Suprapubic skin (tissue), 4 donors: ENCODE measurements around the gene DSCAML1. TPM values are rescaled to one million over a fixed set of nuclear protein-coding genes. Genes with fewer than 3 reads are reported as not detected.

Experiments
- DNase-seq, 2 donors: peaks; one replicate each; pipeline ENCODE4 v3.0.0-alpha.2; 2019; ENCODE audit warnings: low spot score in 2 of 2
- H3K27ac ChIP-seq: fragments of 200-600 bp; sonication (generic); one replicate; pipeline ENCODE4 v1.5.1; 2019
- H3K27me3 ChIP-seq: fragments of 200-600 bp; sonication (generic); one replicate; pipeline ENCODE4 v1.5.1; 2019
- H3K36me3 ChIP-seq: fragments of 200-600 bp; sonication (generic); one replicate; pipeline ENCODE4 v1.5.1; 2019
- H3K4me1 ChIP-seq: fragments of 200-600 bp; sonication (generic); one replicate; pipeline ENCODE4 v1.5.1; 2019
- H3K4me3 ChIP-seq: fragments of 200-600 bp; sonication (generic); one replicate; pipeline ENCODE4 v1.5.1; 2019; ENCODE audit warnings: mild to moderate bottlenecking
- H3K9me3 ChIP-seq: fragments of 200-600 bp; sonication (generic); one replicate; pipeline ENCODE4 v1.5.1; 2019
- EP300 ChIP-seq: sonication (generic); formaldehyde crosslinking; IDR thresholded peaks from one replicate; pipeline ENCODE4 v1.6.1; 2017; ENCODE audit warnings: antibody characterized with exemption
- POLR2A ChIP-seq, 2 donors: fragments of 450-650 bp; IDR thresholded peaks; one replicate each; pipeline ENCODE4 v1.6.1; 2017; ENCODE audit warnings: antibody characterized with exemption in 2 of 2, mild to moderate bottlenecking in 2 of 2, moderate library complexity in 2 of 2
- POLR2AphosphoS5 ChIP-seq, 3 donors: sonication (generic); formaldehyde crosslinking; IDR thresholded peaks; one replicate each; pipeline ENCODE4 v1.6.1; 2017; ENCODE audit warnings: antibody characterized with exemption in 3 of 3
- WGBS: methylation state at CpG from one replicate; pipeline ENCODE4 v1.1.5; 2018; 5-methylcytosine and 5-hydroxymethylcytosine counted together
- total RNA-seq, 4 donors: library from RNA; depleted of rRNA; stranded (reverse); fragments of >200 nt; gene quantifications; one replicate each; pipeline ENCODE4 v1.1.0, GENCODE V29; 2016
- TF ChIP-seq, protein P1 (sequence below), 2 donors: fragments of 200-600 bp in 1 of 2; fragments of 450-650 bp in 1 of 2; sonication (generic) in 1 of 2; IDR thresholded peaks; one replicate each; pipeline ENCODE4 v1.5.1; 2016 to 2019; ENCODE audit warnings: antibody characterized with exemption in 2 of 2, mild to moderate bottlenecking in 1 of 2, moderate library complexity in 1 of 2

DSCAML1 gene
- total RNA-seq, 4 donors from 2014 or later, result 0.11 to 0.24 (median 0.21) TPM; not detected in 1

DNA sequence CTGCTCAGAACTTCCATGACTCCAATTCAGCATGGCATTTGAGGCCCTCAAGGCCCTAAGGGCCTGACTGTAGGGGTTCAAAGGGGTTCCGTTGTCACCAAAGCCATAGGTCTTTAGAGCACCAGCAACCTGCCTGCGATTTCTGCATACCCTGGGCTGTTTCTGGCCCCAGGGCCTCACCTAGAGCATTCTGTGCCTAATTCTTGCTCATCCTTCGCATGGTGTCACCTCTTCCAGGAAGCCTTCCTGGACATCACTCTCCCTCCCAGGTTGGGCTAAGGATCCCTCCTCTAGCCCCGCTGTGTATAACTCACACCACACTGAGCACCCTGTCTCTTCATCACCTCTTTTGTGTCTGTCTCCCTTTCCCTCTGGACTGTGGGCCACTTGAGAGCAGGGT lies 275.0 kb downstream of the DSCAML1 start:
- H3K9me3 ChIP-seq, result no peaks in the 10 kb centered on the region
- WGBS, result 88% methylated on average over 4 of the region's 4 CpGs
- H3K4me3 ChIP-seq, result no peak overlapping the region
- no peak overlapping the region for H3K27ac ChIP-seq
- H3K4me1 ChIP-seq, result no peaks in the 10 kb centered on the region
- DNase-seq, result no peak
- TF ChIP-seq, protein P1, sequence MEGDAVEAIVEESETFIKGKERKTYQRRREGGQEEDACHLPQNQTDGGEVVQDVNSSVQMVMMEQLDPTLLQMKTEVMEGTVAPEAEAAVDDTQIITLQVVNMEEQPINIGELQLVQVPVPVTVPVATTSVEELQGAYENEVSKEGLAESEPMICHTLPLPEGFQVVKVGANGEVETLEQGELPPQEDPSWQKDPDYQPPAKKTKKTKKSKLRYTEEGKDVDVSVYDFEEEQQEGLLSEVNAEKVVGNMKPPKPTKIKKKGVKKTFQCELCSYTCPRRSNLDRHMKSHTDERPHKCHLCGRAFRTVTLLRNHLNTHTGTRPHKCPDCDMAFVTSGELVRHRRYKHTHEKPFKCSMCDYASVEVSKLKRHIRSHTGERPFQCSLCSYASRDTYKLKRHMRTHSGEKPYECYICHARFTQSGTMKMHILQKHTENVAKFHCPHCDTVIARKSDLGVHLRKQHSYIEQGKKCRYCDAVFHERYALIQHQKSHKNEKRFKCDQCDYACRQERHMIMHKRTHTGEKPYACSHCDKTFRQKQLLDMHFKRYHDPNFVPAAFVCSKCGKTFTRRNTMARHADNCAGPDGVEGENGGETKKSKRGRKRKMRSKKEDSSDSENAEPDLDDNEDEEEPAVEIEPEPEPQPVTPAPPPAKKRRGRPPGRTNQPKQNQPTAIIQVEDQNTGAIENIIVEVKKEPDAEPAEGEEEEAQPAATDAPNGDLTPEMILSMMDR (IDR thresholded peaks at IDR 0.05), result no peak
- TF ChIP-seq POLR2AphosphoS5 (IDR thresholded peaks at IDR 0.05) (no peak), EP300 (no peak), POLR2A (IDR thresholded peaks at IDR 0.05) (no peak)
- no peaks in the 10 kb centered on the region for H3K36me3 ChIP-seq
- H3K27me3 ChIP-seq, result no peaks in the 10 kb centered on the region

DNA sequence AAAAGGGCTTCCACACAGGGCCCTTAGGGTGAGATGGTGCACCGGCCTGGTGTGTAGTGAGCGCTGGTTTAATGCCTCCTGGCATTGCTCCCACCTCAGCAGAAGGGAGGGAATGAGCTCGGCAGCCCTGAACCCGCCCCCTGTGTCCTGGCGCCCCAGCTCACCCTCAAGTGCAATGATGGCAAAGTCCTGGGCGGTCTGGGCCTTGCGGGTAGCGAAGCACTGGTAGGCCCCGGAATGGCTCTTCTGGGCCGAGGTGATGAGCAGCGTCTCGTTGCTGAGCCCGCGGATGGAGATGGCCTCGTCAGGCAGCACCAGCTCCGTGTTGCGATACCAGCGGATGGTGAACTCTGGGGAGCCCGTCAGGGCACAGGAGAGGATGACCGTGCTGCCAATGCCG lies 276.1 kb downstream of the DSCAML1 start:
- 86% methylated on average over 8 of the region's 21 CpGs for WGBS
- H3K9me3 ChIP-seq, result no peaks in the 10 kb centered on the region
- DNase-seq, result no peak
- H3K36me3 ChIP-seq, result no peaks in the 10 kb centered on the region
- TF ChIP-seq POLR2AphosphoS5 (IDR thresholded peaks at IDR 0.05) (no peak), EP300 (no peak), POLR2A (IDR thresholded peaks at IDR 0.05) (no peak)
- TF ChIP-seq, protein P1 (IDR thresholded peaks at IDR 0.05), result no peak
- no peaks in the 10 kb centered on the region for H3K27me3 ChIP-seq
- H3K4me1 ChIP-seq, result no peaks in the 10 kb centered on the region
- H3K27ac ChIP-seq, result no peak overlapping the region
- H3K4me3 ChIP-seq, result no peak overlapping the region

DNA sequence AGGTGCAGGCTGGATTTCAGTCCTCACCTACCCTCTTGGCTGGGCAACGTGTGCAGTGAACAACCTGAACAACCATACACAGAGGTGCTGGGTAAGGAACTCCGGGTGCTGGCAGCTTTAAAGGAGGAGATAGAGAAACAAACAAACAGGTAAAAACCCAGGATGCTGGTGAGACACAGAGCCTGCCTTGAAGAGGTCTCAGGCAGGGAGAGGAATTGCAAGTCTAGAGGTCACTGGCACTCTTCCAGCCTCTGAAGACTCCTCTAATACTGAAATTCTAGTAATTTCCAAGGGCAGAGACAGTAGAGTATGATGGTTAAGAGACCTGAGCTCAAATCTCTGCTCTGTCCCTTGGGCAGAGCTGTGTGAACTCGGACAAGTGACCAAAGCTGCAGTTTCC lies 276.8 kb downstream of the DSCAML1 start:
- 75% methylated on average over 3 of the region's 3 CpGs for WGBS
- no peaks in the 10 kb centered on the region for H3K4me1 ChIP-seq
- no peak overlapping the region for H3K27ac ChIP-seq
- no peak for DNase-seq
- no peaks in the 10 kb centered on the region for H3K9me3 ChIP-seq
- H3K36me3 ChIP-seq, result no peaks in the 10 kb centered on the region
- no peak for TF ChIP-seq POLR2A (IDR thresholded peaks at IDR 0.05)
- TF ChIP-seq POLR2AphosphoS5 (IDR thresholded peaks at IDR 0.05), result no peak
- no peak for TF ChIP-seq EP300
- TF ChIP-seq, protein P1 (IDR thresholded peaks at IDR 0.05), result no peak
- H3K27me3 ChIP-seq, result no peaks in the 10 kb centered on the region
- H3K4me3 ChIP-seq, result no peak overlapping the region

DNA sequence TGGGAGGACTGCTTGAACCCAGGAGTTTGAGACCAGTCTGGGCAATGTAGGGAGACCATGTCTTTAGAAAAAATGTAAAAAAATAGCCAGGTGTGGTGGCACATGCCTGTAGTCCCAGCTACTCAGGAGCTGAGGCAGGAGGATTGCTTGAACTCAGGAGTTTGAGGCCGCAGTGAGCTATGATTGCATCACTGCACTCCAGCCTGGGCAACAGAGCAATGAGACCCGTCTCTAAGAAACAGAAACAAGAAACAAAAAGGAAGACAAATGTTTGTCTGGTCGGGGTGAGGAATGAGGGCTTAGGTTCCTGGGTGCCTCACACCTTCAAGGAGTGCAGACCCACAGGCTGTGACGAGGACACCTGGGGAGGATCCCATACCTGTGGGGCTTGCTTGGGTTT lies 277.4 kb downstream of the DSCAML1 start:
- WGBS, result 84% methylated on average over 4 of the region's 4 CpGs
- TF ChIP-seq EP300, result no peak
- TF ChIP-seq, protein P1 (IDR thresholded peaks at IDR 0.05), result no peak
- TF ChIP-seq POLR2A (IDR thresholded peaks at IDR 0.05), result no peak
- TF ChIP-seq POLR2AphosphoS5 (IDR thresholded peaks at IDR 0.05), result no peak
- no peaks in the 10 kb centered on the region for H3K36me3 ChIP-seq
- no peaks in the 10 kb centered on the region for H3K27me3 ChIP-seq
- no peak for DNase-seq
- H3K4me3 ChIP-seq, result no peak overlapping the region
- no peaks in the 10 kb centered on the region for H3K9me3 ChIP-seq
- no peaks in the 10 kb centered on the region for H3K4me1 ChIP-seq
- no peak overlapping the region for H3K27ac ChIP-seq

DNA sequence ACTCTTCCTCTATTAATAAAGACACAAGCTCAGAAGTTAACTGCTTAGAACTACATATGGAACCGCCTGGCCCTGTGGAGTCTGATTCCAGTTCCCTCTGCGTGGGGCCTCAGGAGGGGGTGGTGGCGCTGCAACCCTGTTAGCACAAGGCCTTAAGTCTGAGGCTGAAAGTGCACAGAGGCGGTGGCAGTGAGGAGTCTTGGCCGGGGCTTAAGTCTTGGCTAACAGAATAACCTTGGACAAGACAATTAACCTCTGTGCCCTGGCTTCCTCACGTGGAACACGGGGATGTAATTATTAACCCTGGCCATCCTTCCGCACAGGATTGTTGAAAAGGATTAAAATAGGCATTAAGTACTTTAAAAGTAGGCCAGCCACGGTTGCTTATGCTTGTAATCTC lies 277.8 kb downstream of the DSCAML1 start:
- 72% methylated on average over 9 of the region's 9 CpGs for WGBS
- Histone ChIP-seq H3K27ac (no peak overlapping the region), H3K27me3 (no peaks in the 10 kb centered on the region), H3K36me3 (no peaks in the 10 kb centered on the region), H3K9me3 (no peaks in the 10 kb centered on the region), H3K4me1 (no peaks in the 10 kb centered on the region), H3K4me3 (no peak overlapping the region)
- no peak for DNase-seq
- TF ChIP-seq POLR2A (IDR thresholded peaks at IDR 0.05), result no peak
- no peak for TF ChIP-seq POLR2AphosphoS5 (IDR thresholded peaks at IDR 0.05)
- TF ChIP-seq, protein P1 (IDR thresholded peaks at IDR 0.05), result no peak
- no peak for TF ChIP-seq EP300
